Liver (tissue), 3 donors: ENCODE results near the gene DMWD.

Experiments used
- CTCF ChIP-seq: fragments of 150-350 bp; IDR thresholded peaks from 2 replicates; pipeline ENCODE4 v1.5.1; 2017; ENCODE audit warnings: improper control_type of control experiment, low read depth, low read length; ENCODE audit not compliant: missing input control
- MAX ChIP-seq: IDR thresholded peaks from 2 replicates; pipeline ENCODE4 v1.6.1; 2016; ENCODE audit warnings: antibody characterized with exemption
- RAD21 ChIP-seq, 2 donors: IDR thresholded peaks; 2 replicates each; pipeline ENCODE4 v1.6.1; 2016; ENCODE audit warnings: antibody characterized with exemption in 2 of 2, mild to moderate bottlenecking in 2 of 2
- YY1 ChIP-seq: IDR thresholded peaks from 2 replicates; pipeline ENCODE4 v1.6.1; 2016; ENCODE audit warnings: antibody characterized with exemption, mild to moderate bottlenecking
- donor health status: healthy.
- donor health status: healthy.

GRCh38 chr19:45822716-45823115, 30.1 kb upstream of the DMWD start:
- TF ChIP-seq CTCF (no peak), YY1 (no peak), RAD21 (IDR thresholded peaks at IDR 0.05) (no peak), MAX (no peak)
